Progenitor cell of endocrine pancreas (in vitro differentiated cells): ENCODE results near the gene GMDS. TPM values are rescaled to one million over a fixed set of nuclear protein-coding genes. Genes with fewer than 3 reads are reported as not detected.

Experiments
- DNase-seq: peaks from one replicate; pipeline ENCODE4 v3.0.0; 2021; ENCODE audit warnings: low spot score; ENCODE audit not compliant: unreplicated experiment
- H3K27ac Mint-ChIP-seq: 2 replicates; pipeline ENCODE4 v1.8.0; 2021; ENCODE audit warnings: mild to moderate bottlenecking, moderate library complexity, mixed read lengths
- H3K27me3 Mint-ChIP-seq: 2 replicates; pipeline ENCODE4 v1.8.0; 2021; ENCODE audit warnings: mixed read lengths
- H3K36me3 Mint-ChIP-seq: 2 replicates; pipeline ENCODE4 v1.8.0; 2022; ENCODE audit warnings: mixed read lengths; ENCODE audit not compliant: insufficient read depth
- H3K4me1 Mint-ChIP-seq: 2 replicates; pipeline ENCODE4 v1.8.0; 2021; ENCODE audit warnings: low read depth, mixed read lengths
- H3K4me3 Mint-ChIP-seq: 2 replicates; pipeline ENCODE4 v1.8.0; 2021; ENCODE audit warnings: low read depth, mild to moderate bottlenecking, moderate library complexity, mixed read lengths
- H3K9me3 Mint-ChIP-seq: 2 replicates; pipeline ENCODE4 v1.8.0; 2021; ENCODE audit warnings: low read depth, mixed read lengths
- CTCF ChIP-seq: fragments of 200-600 bp; sonication (generic); IDR thresholded peaks from one replicate; pipeline ENCODE4 v1.5.0; 2021; ENCODE audit warnings: antibody characterized with exemption, mild to moderate bottlenecking; ENCODE audit not compliant: unreplicated experiment
- total RNA-seq: library from RNA; stranded (reverse); gene quantifications from 2 replicates; pipeline ENCODE4 v1.2.1, GENCODE V29; 2021

Gene GMDS
- total RNA-seq, 1 donor from 2014 or later, result 17.2 TPM

GRCh38 chr6:1778686-1779235 is 466.6 kb downstream of the GMDS start:
- Mint-ChIP-seq H3K27ac (no peak overlapping the region), H3K9me3 (no peaks in the 10 kb centered on the region)
- no peak for TF ChIP-seq CTCF

DNA sequence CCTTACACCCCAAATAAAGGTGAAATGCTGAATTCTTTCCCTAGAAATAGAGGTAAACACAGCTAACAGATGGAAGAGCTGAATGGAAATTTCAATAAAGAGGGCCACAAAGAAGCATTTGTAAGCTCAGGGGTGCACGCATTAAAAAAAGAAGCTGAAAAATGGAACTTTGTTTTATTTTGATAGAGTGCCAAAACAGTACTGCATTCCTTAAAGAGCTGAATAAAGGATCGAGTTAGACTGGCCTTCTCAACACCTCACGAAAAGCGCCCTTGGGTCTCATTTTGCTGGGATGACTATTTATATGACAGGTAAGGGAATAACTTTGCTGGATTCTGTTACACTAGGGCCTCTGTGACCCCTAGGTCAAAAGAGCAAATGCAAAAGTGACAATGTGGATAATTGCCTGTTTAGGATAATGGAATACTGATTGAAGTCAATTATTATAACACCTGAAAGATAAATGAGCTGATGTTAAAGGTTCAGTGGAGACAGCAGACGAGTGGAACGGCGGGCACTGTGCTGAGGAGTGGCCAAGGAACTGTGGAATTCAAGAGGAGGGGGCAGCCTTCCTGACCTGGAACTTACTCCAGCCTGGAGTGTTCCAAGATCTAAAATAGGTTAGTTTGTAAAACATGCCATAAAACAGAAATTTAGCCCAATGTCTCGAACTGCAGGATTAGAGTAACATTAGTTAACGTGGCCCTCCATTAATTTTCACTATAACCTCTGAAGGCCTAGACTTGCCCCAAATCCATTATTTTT is 467.3 kb downstream of the GMDS start:
- TF ChIP-seq CTCF, result no peak
- H3K9me3 Mint-ChIP-seq, result no peaks in the 10 kb centered on the region
- no peak overlapping the region for H3K4me3 Mint-ChIP-seq
- H3K4me1 Mint-ChIP-seq, result peaks cover 3% of the 10 kb centered on the region
- no peaks in the 10 kb centered on the region for H3K36me3 Mint-ChIP-seq
- peaks cover 6% of the 10 kb centered on the region for H3K27me3 Mint-ChIP-seq
- no peak for DNase-seq
- no peak overlapping the region for H3K27ac Mint-ChIP-seq

More at GRCh38 chr6:1778686-1779235, 466.6 kb downstream of the GMDS start:
- Mint-ChIP-seq H3K4me3 (no peak overlapping the region), H3K27me3 (peaks cover 6% of the 10 kb centered on the region), H3K4me1 (peaks cover 3% of the 10 kb centered on the region), H3K36me3 (no peaks in the 10 kb centered on the region)
- no peak for DNase-seq

DNA sequence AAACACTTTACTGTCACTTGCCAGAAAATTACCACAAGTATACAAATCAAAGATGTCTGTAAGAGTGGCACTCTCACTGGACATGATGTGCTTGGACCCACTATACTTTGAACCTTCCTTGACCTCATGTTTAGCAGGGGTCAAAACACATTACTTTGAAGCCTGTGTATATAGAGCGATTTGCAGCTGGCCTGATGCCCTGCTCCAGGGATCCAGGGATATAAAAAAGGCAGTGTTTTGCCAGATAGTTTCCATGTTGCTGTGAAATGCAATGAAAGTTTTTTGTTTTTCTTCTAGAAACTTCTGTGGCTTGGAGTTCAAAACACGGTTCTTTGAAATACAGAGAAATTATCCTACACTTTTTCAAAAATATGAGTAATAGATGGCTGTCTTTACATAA is 470.0 kb downstream of the GMDS start:
- Mint-ChIP-seq H3K27ac (no peak overlapping the region), H3K9me3 (no peaks in the 10 kb centered on the region), H3K4me3 (no peak overlapping the region), H3K36me3 (no peaks in the 10 kb centered on the region), H3K4me1 (peaks cover 3% of the 10 kb centered on the region), H3K27me3 (peaks cover 3% of the 10 kb centered on the region)
- TF ChIP-seq CTCF, result no peak
- no peak for DNase-seq

- no peak for DNase-seq
- peaks cover 3% of the 10 kb centered on the region for H3K4me1 Mint-ChIP-seq
- no peak overlapping the region for H3K27ac Mint-ChIP-seq
- no peaks in the 10 kb centered on the region for H3K27me3 Mint-ChIP-seq
- H3K4me3 Mint-ChIP-seq, result no peak overlapping the region
- no peak for TF ChIP-seq CTCF
- H3K9me3 Mint-ChIP-seq, result no peaks in the 10 kb centered on the region
- no peaks in the 10 kb centered on the region for H3K36me3 Mint-ChIP-seq
These were observed 471.0 kb downstream of the GMDS start for GRCh38 chr6:1774226-1774915.

DNA sequence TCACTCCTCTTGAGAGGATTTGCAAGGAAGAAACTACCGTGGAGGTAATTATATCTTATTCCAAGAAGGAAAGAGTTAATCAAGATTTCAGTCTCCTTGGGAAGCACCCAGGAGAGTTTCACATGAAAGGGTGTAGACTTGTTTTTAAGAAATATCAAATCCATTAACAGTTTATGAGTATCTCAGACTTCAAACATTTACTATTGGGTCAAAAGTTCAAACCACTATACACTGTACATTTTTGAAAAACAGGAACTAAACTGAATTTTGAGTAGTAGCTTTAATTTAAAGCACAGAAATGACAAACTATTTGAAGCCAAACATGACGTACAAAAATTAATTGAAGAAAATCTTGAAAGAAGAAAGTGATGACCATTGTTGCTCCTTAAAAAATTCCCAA is 471.7 kb downstream of the GMDS start:
- Mint-ChIP-seq H3K27ac (no peak overlapping the region), H3K4me1 (peaks cover 3% of the 10 kb centered on the region), H3K9me3 (no peaks in the 10 kb centered on the region), H3K27me3 (no peaks in the 10 kb centered on the region), H3K36me3 (no peaks in the 10 kb centered on the region), H3K4me3 (no peak overlapping the region)
- DNase-seq, result no peak
- no peak for TF ChIP-seq CTCF
